CD4-positive, alpha-beta T cell (primary cell): ENCODE measurements around the gene ZIC1. TPM values are rescaled to one million over a fixed set of nuclear protein-coding genes. Genes with fewer than 3 reads are reported as not detected.

Experiments used
- ATAC-seq: fragments of 200-7000 bp; cut with Tn5 transposase; one replicate; pipeline ENCODE4 v1.10.0; 2022; ENCODE audit warnings: mild to moderate bottlenecking; ENCODE audit not compliant: poor library complexity
- CTCF ChIA-PET: fragments of 350-600 bp; sonication (Branson Sonifier 250); formaldehyde crosslinking; loops from one replicate; lab custom pipeline; 2021; ENCODE audit warnings: antibody characterized with exemption, inconsistent platforms; lab: Charles Lee
- POLR2A ChIA-PET: fragments of 350-600 bp; sonication (Branson Sonifier 250); formaldehyde crosslinking; loops from one replicate; lab custom pipeline; 2021; ENCODE audit warnings: antibody characterized with exemption, inconsistent platforms; lab: Charles Lee
- DNase-seq, 14 experiments: peaks; one replicate each; pipeline ENCODE4 v3.0.0-alpha.2; 2013 to 2020; ENCODE audit warnings: mixed read lengths in 2 of 14
- H3K27ac ChIP-seq, 2 donors: one replicate each; pipeline versions ENCODE4 v1.5.1 to v1.7.0; 2013; ENCODE audit warnings: low read length in 2 of 2, low read depth in 1 of 2, mild to moderate bottlenecking in 1 of 2
- H3K27me3 ChIP-seq, 2 experiments: 1 replicate in 1 of 2; 2 replicates in 1 of 2; pipeline versions ENCODE4 v1.6.1 to v1.7.0; 2013; ENCODE audit warnings: low read length in 2 of 2, control low read depth in 1 of 2, mild to moderate bottlenecking in 1 of 2, moderate library complexity in 1 of 2; ENCODE audit not compliant: insufficient read depth in 2 of 2, control insufficient read depth in 1 of 2
- H3K36me3 ChIP-seq: one replicate; pipeline ENCODE4 v1.6.1; 2013; ENCODE audit warnings: low read length, control low read depth; ENCODE audit not compliant: insufficient read depth
- H3K4me1 ChIP-seq: one replicate; pipeline ENCODE4 v1.6.1; 2013; ENCODE audit warnings: low read length, control low read depth; ENCODE audit not compliant: insufficient read depth
- H3K4me3 ChIP-seq: one replicate; pipeline ENCODE4 v1.5.1; 2013; ENCODE audit warnings: mild to moderate bottlenecking, low read length, moderate library complexity
- H3K9me3 ChIP-seq, 2 experiments: 1 replicate in 1 of 2; 2 replicates in 1 of 2; pipeline versions ENCODE4 v1.6.1 to v1.7.0; 2013; ENCODE audit warnings: low read length in 2 of 2, mild to moderate bottlenecking in 2 of 2, control low read depth in 1 of 2, moderate library complexity in 1 of 2; ENCODE audit not compliant: control insufficient read depth in 1 of 2, insufficient read depth in 1 of 2
- H3K27ac Mint-ChIP-seq: one replicate; pipeline ENCODE4 v1.8.0; 2020; ENCODE audit warnings: mixed read lengths
- H3K27me3 Mint-ChIP-seq: one replicate; pipeline ENCODE4 v1.8.0; 2021; ENCODE audit warnings: mixed read lengths
- H3K36me3 Mint-ChIP-seq: one replicate; pipeline ENCODE4 v1.8.0; 2021; ENCODE audit warnings: low read depth, mixed read lengths
- H3K4me1 Mint-ChIP-seq: one replicate; pipeline ENCODE4 v1.8.0; 2021; ENCODE audit warnings: low read depth, mixed read lengths
- H3K4me3 Mint-ChIP-seq: one replicate; pipeline ENCODE4 v1.8.0; 2020; ENCODE audit warnings: mild to moderate bottlenecking, mixed read lengths
- H3K9me3 Mint-ChIP-seq: one replicate; pipeline ENCODE4 v1.8.0; 2020; ENCODE audit warnings: mixed read lengths
- CTCF ChIP-seq: fragments of 200-600 bp; IDR thresholded peaks from one replicate; pipeline ENCODE4 v1.8.0; 2022; ENCODE audit warnings: antibody characterized with exemption, mild to moderate bottlenecking
- intact Hi-C, 2 experiments: fragments of 100-400 bp; cut with DNase I in 1 of 2; cut with micrococcal nuclease in 1 of 2; formaldehyde crosslinking; loops; one replicate each; pipeline versions ENCODE4 v1.15.1 to v1.9.0; 2023 to 2025; cut with DNase I, micrococcal nuclease
- total RNA-seq, 174 experiments: library from RNA in 2 of 174; stranded (reverse) in 2 of 174; gene quantifications; one replicate each; pipeline ENCODE4 v1.2.3 and lab custom pipeline; 2021 to 2026

ZIC1 gene
- total RNA-seq, 2 experiments from 2014 or later: not detected

GRCh38 chr3:147383617-147384016 lies 25.5 kb upstream of the ZIC1 start:
- intact Hi-C loops: no loop called here
- Histone ChIP-seq H3K27ac (no peak overlapping the region), H3K4me1 (no peaks in the 10 kb centered on the region), H3K9me3 (peaks cover 0 to 29% of the 10 kb centered on the region in 2 experiments), H3K36me3 (no peaks in the 10 kb centered on the region), H3K27me3 (peaks cover 70 to 93% of the 10 kb centered on the region in 2 experiments), H3K4me3 (no peak overlapping the region)
- no peak overlapping the region for H3K27ac Mint-ChIP-seq
- H3K27me3 Mint-ChIP-seq: peaks cover 99% of the 10 kb centered on the region
- no peaks in the 10 kb centered on the region for H3K4me1 Mint-ChIP-seq
- H3K4me3 Mint-ChIP-seq: no peak overlapping the region
- no peaks in the 10 kb centered on the region for H3K36me3 Mint-ChIP-seq
- CTCF ChIA-PET: no interaction called here
- POLR2A ChIA-PET: no interaction called here
- TF ChIP-seq CTCF: no peak
- peaks cover 10% of the 10 kb centered on the region for H3K9me3 Mint-ChIP-seq
- no peak for DNase-seq
- no peak for ATAC-seq

DNA sequence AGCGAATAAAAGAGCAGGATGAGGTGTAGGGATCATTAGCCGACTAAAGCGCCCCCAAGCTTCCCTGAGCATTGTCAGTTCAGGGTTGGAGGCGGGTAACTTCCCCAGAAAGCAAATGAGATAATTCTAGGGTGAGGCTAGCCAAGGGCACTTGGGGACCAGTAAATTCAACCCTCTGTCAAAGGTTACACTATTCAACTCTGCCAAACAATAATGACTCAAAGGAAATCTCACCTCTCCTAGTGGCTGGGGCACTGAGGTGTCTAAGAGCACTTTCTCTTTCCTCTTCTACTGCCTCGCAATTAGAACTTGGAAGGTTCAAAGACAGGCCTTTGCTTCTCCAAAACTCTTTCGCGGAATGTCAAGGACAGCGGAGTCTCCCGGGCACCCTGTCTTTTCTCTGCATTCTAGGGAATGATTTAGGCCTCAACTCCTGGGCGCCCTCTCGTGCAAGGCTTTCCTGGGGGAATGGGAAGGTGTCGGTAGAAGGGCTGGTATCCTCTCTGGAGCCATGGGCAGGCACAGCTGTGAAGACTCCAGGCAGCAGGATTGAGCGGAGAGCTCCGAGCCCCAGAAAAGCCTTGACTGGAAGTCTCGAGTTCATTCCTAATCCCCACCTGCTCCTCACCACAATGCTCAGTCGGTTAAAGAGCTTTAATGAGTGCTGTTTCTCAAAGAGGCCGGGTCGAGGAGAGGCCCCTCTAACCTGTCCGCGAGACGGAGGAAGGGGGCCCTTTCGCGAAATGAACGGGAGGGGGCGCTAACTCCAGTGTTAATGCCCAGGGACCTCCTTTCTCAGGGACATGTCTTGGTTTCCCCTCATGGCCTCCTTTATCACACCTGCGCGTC lies 24.7 kb upstream of the ZIC1 start:
- H3K9me3 ChIP-seq: peaks cover 0 to 34% of the 10 kb centered on the region in 2 experiments
- DNase-seq (no peak), ATAC-seq (no peak)
- H3K36me3 ChIP-seq: no peaks in the 10 kb centered on the region
- TF ChIP-seq CTCF: no peak
- ChIA-PET CTCF (no interaction called here), POLR2A (no interaction called here)
- H3K27me3 ChIP-seq: peaks cover 77 to 94% of the 10 kb centered on the region in 2 experiments
- Mint-ChIP-seq H3K27me3 (peaks cover 99% of the 10 kb centered on the region), H3K27ac (no peak overlapping the region), H3K36me3 (no peaks in the 10 kb centered on the region), H3K9me3 (peaks cover 6% of the 10 kb centered on the region), H3K4me1 (no peaks in the 10 kb centered on the region), H3K4me3 (no peak overlapping the region)
- no peak overlapping the region for H3K4me3 ChIP-seq
- no peaks in the 10 kb centered on the region for H3K4me1 ChIP-seq
- no peak overlapping the region for H3K27ac ChIP-seq
- intact Hi-C loops: no loop called here

GRCh38 chr3:147385059-147386012 lies 23.8 kb upstream of the ZIC1 start:
- Mint-ChIP-seq H3K9me3 (peaks cover 5% of the 10 kb centered on the region), H3K4me1 (no peaks in the 10 kb centered on the region), H3K4me3 (no peak overlapping the region), H3K27ac (no peak overlapping the region), H3K36me3 (no peaks in the 10 kb centered on the region), H3K27me3 (peaks cover 99% of the 10 kb centered on the region)
- H3K4me1 ChIP-seq: no peaks in the 10 kb centered on the region
- H3K9me3 ChIP-seq: peaks cover 5 to 37% of the 10 kb centered on the region in 2 experiments
- no peak overlapping the region for H3K27ac ChIP-seq
- no peaks in the 10 kb centered on the region for H3K36me3 ChIP-seq
- no peak overlapping the region for H3K4me3 ChIP-seq
- ChIA-PET CTCF (no interaction called here), POLR2A (no interaction called here)
- TF ChIP-seq CTCF: no peak
- peaks cover 76 to 94% of the 10 kb centered on the region in 2 experiments for H3K27me3 ChIP-seq
- intact Hi-C loops: no loop called here
- ATAC-seq (no peak), DNase-seq (no peak)
